Endothelial cell of umbilical vein (primary cell): Measurements from ENCODE around the gene LHCGR. TPM values are rescaled to one million over a fixed set of nuclear protein-coding genes. Genes with fewer than 3 reads are reported as not detected.

Experiments
- BruUV-seq: library from RNA; stranded (reverse); fragments of 400-500 nt; replicated peaks from 2 replicates; lab custom pipeline; 2021; lab: Mats Ljungman, UMichigan
- CTCF ChIA-PET: fragments of 300-600, 350-600 bp; sonication (Branson Sonifier 250); formaldehyde crosslinking; loops from one replicate; lab custom pipeline; 2021; ENCODE audit warnings: antibody characterized with exemption, inconsistent platforms; lab: Charles Lee
- POLR2A ChIA-PET: fragments of 300-600, 350-600 bp; sonication (Branson Sonifier 250); formaldehyde crosslinking; loops from one replicate; lab custom pipeline; 2021; ENCODE audit warnings: antibody characterized with exemption, inconsistent platforms; lab: Charles Lee
- DNase-seq: peaks from one replicate; pipeline ENCODE4 v3.0.0-alpha.2; 2011; ENCODE audit warnings: low read depth, low spot score
- FAIRE-seq: peaks from 2 replicates; lab custom pipeline; 2011; peaks lifted over from hg19 to GRCh38; lab: Jason Lieb, UNC
- H2AFZ ChIP-seq: 2 replicates; pipeline ENCODE4 v1.6.0; 2012; ENCODE audit warnings: low read depth, low read length, control low read depth, inconsistent platforms
- H3K27ac ChIP-seq: 2 replicates; pipeline ENCODE4 v1.5.1; 2011; ENCODE audit warnings: low read depth, mild to moderate bottlenecking, control low read depth, low read length, moderate library complexity; ENCODE audit not compliant: insufficient read depth
- H3K27me3 ChIP-seq, 2 experiments: 2 replicates each; pipeline versions ENCODE4 v1.6.0 to v1.6.1; 2011; ENCODE audit warnings: low read length in 2 of 2, mixed read lengths in 1 of 2; ENCODE audit not compliant: control insufficient read depth in 2 of 2, insufficient read depth in 2 of 2
- H3K36me3 ChIP-seq, 2 experiments: 2 replicates in 1 of 2; 3 replicates in 1 of 2; pipeline ENCODE4 v1.5.1; 2011; ENCODE audit warnings: low read length in 2 of 2, mild to moderate bottlenecking in 1 of 2, moderate library complexity in 1 of 2; ENCODE audit not compliant: control insufficient read depth in 2 of 2, insufficient read depth in 2 of 2; ENCODE audit errors: extremely low read depth in 1 of 2
- H3K4me1 ChIP-seq: 3 replicates; pipeline ENCODE4 v1.5.1; 2011; ENCODE audit warnings: mild to moderate bottlenecking, low read length; ENCODE audit not compliant: control insufficient read depth, insufficient read depth; ENCODE audit errors: extremely low read depth
- H3K4me2 ChIP-seq: 2 replicates; pipeline ENCODE4 v1.6.1; 2011; ENCODE audit warnings: low read length, control low read depth, mixed read lengths; ENCODE audit not compliant: insufficient read depth
- H3K4me3 ChIP-seq, 3 experiments: fragments of 200-600 bp in 1 of 3; sonication (generic), shearing (Covaris generic) in 1 of 3; replicated peaks in 1 of 3; 2 replicates each; pipeline ENCODE4 v1.5.1; 2011 to 2016; ENCODE audit warnings: control low read depth in 3 of 3, low read length in 3 of 3, mild to moderate bottlenecking in 2 of 3, inconsistent platforms in 1 of 3, low read depth in 1 of 3, moderate library complexity in 1 of 3; ENCODE audit not compliant: insufficient read depth in 1 of 3
- H3K79me2 ChIP-seq: 2 replicates; pipeline ENCODE4 v1.6.0; 2012; ENCODE audit warnings: low read length, inconsistent platforms; ENCODE audit not compliant: control insufficient read depth, insufficient read depth
- H3K9ac ChIP-seq: replicated peaks from 2 replicates; pipeline ENCODE3; 2011; ENCODE audit warnings: low read length, control low read depth; ENCODE audit not compliant: insufficient read depth; ENCODE audit errors: extremely low read depth
- H3K9me1 ChIP-seq: replicated peaks from 3 replicates; pipeline ENCODE4 v1.6.0; 2011; ENCODE audit warnings: mild to moderate bottlenecking, low read length; ENCODE audit not compliant: control insufficient read depth, insufficient read depth; ENCODE audit errors: extremely low read depth
- H3K9me3 ChIP-seq: replicated peaks from 2 replicates; pipeline ENCODE4 v1.5.1; 2012; ENCODE audit warnings: low read length, inconsistent platforms; ENCODE audit not compliant: control insufficient read depth, insufficient read depth
- H4K20me1 ChIP-seq: replicated peaks from 2 replicates; pipeline ENCODE3; 2011; ENCODE audit warnings: mild to moderate bottlenecking, low read length; ENCODE audit not compliant: control insufficient read depth, insufficient read depth; ENCODE audit errors: extremely low read depth
- CTCF ChIP-seq, 2 donors: IDR thresholded peaks; 1 replicate in 1 of 2; 2 replicates in 1 of 2; pipeline ENCODE4 v1.5.1; 2011; ENCODE audit warnings: low read length in 2 of 2, mild to moderate bottlenecking in 2 of 2, moderate library complexity in 2 of 2, control low read depth in 1 of 2, inconsistent platforms in 1 of 2, low read depth in 1 of 2; ENCODE audit not compliant: insufficient read depth in 1 of 2; ENCODE audit errors: extremely low read depth in 1 of 2
- EZH2 ChIP-seq: IDR thresholded peaks from 2 replicates; pipeline ENCODE4 v1.6.1; 2012; ENCODE audit warnings: borderline replicate concordance, low read depth, mild to moderate bottlenecking, moderate library complexity, low read length, inconsistent platforms; ENCODE audit not compliant: severe bottlenecking
- MAX ChIP-seq: IDR thresholded peaks from 2 replicates; pipeline ENCODE4 v1.6.1; 2011; ENCODE audit not compliant: insufficient read depth, insufficient read length
- dilution Hi-C: fragments of 300-500 bp; cut with MboI; formaldehyde crosslinking; loops from one replicate; pipeline ENCODE4 v1.15.0; 2019; ENCODE audit warnings: low sequenced_read_pairs; ENCODE audit not compliant: extremely low pct_ligation_motif_present
- intact Hi-C: fragments of 100-400 bp; cut with micrococcal nuclease; formaldehyde crosslinking; loops from one replicate; pipeline ENCODE4 v1.10.0; 2022
- polyA plus RNA-seq, 4 experiments: library from polyadenylated mRNA; depleted of rRNA in 3 of 4; stranded (reverse) in 3 of 4; unstranded in 1 of 4; fragments of >200 nt; gene quantifications; 2 replicates each; pipeline versions ENCODE4 v1.2.1 to v1.2.3, GENCODE V29; 2011 to 2012; ENCODE audit warnings: missing spikeins in 1 of 4
- small RNA-seq: library from RNA; depleted of rRNA; stranded (forward); fragments of <200 nt; gene quantifications from one replicate; pipeline ENCODE3, GENCODE V24; 2012; ENCODE audit warnings: low replicate concordance, low read depth; ENCODE audit not compliant: insufficient read depth, insufficient read length
- total RNA-seq: library from RNA; stranded (reverse); gene quantifications from 2 replicates; pipeline ENCODE4 v1.2.3, GENCODE V29; 2021

LHCGR gene
- total and polyA plus RNA-seq, 2 donors (not counting 3 experiments of a cell fraction or from before 2014, with no cell fraction given), result not detected

GRCh38 chr2:48638261-48638660 is 117.3 kb downstream of the LHCGR start:
- DNase-seq (no peak), FAIRE-seq (no peak)
- BruUV-seq, result no TSS peak
- intact Hi-C loops (no loop called here), dilution Hi-C loops (no loop called here)
- H4K20me1 ChIP-seq, result no peaks in the 10 kb centered on the region
- no peak overlapping the region for H3K27ac ChIP-seq
- ChIA-PET CTCF (no interaction called here), POLR2A (no interaction called here)
- H2AFZ ChIP-seq, result no peak overlapping the region
- no peaks in the 10 kb centered on the region for H3K9me3 ChIP-seq
- H3K4me3 ChIP-seq, result no peak overlapping the region
- H3K9me1 ChIP-seq, result no peaks in the 10 kb centered on the region
- H3K79me2 ChIP-seq, result no peaks in the 10 kb centered on the region
- no peaks in the 10 kb centered on the region for H3K36me3 ChIP-seq
- no peaks in the 10 kb centered on the region for H3K27me3 ChIP-seq
- H3K4me2 ChIP-seq, result no peak overlapping the region
- TF ChIP-seq MAX, result no peak
- no peak for TF ChIP-seq EZH2
- no peak for TF ChIP-seq CTCF (IDR thresholded peaks at IDR 0.05; ENCODE audit: extremely low read depth in 1 of 2, insufficient read depth in 1 of 2, low read depth in 1 of 2, low read length in 2 of 2)
- no peaks in the 10 kb centered on the region for H3K4me1 ChIP-seq
- no peak overlapping the region for H3K9ac ChIP-seq

Small RNA genes within 50 kb of the gene (small RNA-seq; reads per million reads assigned to genes)
- gene ELOBP3, result not detected

Other genes with a start within 250 kb of the LHCGR start
- gene STON1, start 225.6 kb downstream of the LHCGR start, total RNA-seq, result 12.0 and 12.1 TPM in 2 replicates
- gene STON1, start 225.6 kb downstream of the LHCGR start, polyA plus RNA-seq, result 5.8 and 6.3 TPM in 2 replicates
- gene GTF2A1L, start 137.9 kb downstream of the LHCGR start, total RNA-seq, result not detected in 2 replicates
- 0.46 and 0.49 TPM in 2 replicates for gene GTF2A1L, start 137.9 kb downstream of the LHCGR start, polyA plus RNA-seq